ENCODE results near the gene TLE2.
A peak's percentile ranks its signal among the peaks of the same experiment; 100 is the strongest.

Gene TLE2

GRCh38 chr19:2978772-2979171, 50.3 kb downstream of the TLE2 start:
- no peaks in the 10 kb centered on the region for H3K36me3 ChIP-seq (ENCODE audit: control insufficient read depth, insufficient read depth, low read length)
- H3K27ac ChIP-seq (ENCODE audit: low read depth, low read length) = no peak overlapping the region
- peaks cover 89% of the 10 kb centered on the region for H3K27me3 ChIP-seq (ENCODE audit: control insufficient read depth, insufficient read depth, low read length)
- no peaks in the 10 kb centered on the region for H3K9me3 ChIP-seq (ENCODE audit: control insufficient read depth, insufficient read depth, low read depth, low read length)
- H3K9ac ChIP-seq (ENCODE audit: low read length) = no peak overlapping the region
- peaks cover 25% of the 10 kb centered on the region for H3K4me1 ChIP-seq (ENCODE audit: control insufficient read depth, insufficient read depth, low read length)
- H3K4me3 ChIP-seq (ENCODE audit: low read depth, low read length) = no peak overlapping the region

DNA sequence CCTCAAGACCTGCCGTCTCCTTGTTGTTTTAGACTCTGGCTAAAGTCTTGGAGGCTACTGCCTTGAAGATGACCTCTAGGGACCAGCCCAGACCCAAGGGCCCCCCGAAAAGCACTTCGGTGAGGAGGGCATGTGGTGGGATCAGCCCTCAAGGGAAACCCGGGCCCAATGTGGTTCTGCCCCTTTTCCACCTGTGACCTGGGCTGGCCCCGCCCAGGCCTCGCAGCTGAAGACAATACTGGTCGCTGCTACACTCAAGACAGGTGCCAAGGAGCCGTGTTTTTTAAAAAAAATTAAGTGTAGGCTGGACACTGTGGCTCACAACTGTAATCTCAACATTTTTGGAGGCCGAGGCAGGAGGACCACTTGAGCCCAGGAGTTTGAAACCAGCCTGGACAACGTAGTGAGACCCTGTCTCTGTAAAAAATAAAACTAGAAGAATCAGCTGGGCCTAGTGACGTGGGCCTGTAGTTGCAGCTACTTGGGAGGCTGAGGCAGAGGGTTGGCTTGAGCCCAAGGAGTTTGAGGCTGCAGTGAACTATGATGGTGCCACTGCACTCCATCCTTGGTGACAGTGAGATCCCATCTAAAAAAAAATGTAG, 50.8 kb downstream of the TLE2 start:
- Histone ChIP-seq H3K4me3 (ENCODE audit: low read depth, low read length) (no peak overlapping the region), H3K27me3 (ENCODE audit: control insufficient read depth, insufficient read depth, low read length) (peaks cover 89% of the 10 kb centered on the region), H3K27ac (ENCODE audit: low read depth, low read length) (no peak overlapping the region), H3K36me3 (ENCODE audit: control insufficient read depth, insufficient read depth, low read length) (no peaks in the 10 kb centered on the region), H3K9ac (ENCODE audit: low read length) (no peak overlapping the region), H3K9me3 (ENCODE audit: control insufficient read depth, insufficient read depth, low read depth, low read length) (no peaks in the 10 kb centered on the region), H3K4me1 (ENCODE audit: control insufficient read depth, insufficient read depth, low read length) (peaks cover 24% of the 10 kb centered on the region)

DNA sequence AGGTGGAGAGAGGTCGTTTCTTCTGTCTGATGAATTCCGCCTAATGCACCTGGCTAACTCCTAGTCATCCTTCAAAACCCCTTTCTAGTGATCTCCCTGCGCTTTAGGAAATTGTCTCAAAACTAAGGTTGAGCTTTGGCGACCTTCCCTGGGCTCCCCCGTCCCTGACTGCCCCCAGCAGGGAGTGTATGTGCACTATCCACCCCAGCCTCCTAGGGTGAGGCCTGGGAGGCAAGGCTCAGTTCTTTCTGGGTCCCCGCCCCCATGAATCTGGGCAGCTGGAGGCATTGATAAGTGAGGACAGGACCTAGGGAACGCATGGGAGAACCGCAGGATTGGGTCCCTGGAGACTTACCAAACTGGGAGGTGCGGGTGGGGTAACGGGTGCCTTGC, 51.3 kb downstream of the TLE2 start:
- peaks cover 19% of the 10 kb centered on the region for H3K4me1 ChIP-seq (ENCODE audit: control insufficient read depth, insufficient read depth, low read length)
- no peaks in the 10 kb centered on the region for H3K9me3 ChIP-seq (ENCODE audit: control insufficient read depth, insufficient read depth, low read depth, low read length)
- H3K27me3 ChIP-seq (ENCODE audit: control insufficient read depth, insufficient read depth, low read length) = peaks cover 87% of the 10 kb centered on the region
- H3K9ac ChIP-seq (ENCODE audit: low read length) = no peak overlapping the region
- peak overlapping the region; percentile 48 for H3K4me3 ChIP-seq (ENCODE audit: low read depth, low read length)
- H3K27ac ChIP-seq (ENCODE audit: low read depth, low read length) = no peak overlapping the region
- H3K36me3 ChIP-seq (ENCODE audit: control insufficient read depth, insufficient read depth, low read length) = no peaks in the 10 kb centered on the region

DNA sequence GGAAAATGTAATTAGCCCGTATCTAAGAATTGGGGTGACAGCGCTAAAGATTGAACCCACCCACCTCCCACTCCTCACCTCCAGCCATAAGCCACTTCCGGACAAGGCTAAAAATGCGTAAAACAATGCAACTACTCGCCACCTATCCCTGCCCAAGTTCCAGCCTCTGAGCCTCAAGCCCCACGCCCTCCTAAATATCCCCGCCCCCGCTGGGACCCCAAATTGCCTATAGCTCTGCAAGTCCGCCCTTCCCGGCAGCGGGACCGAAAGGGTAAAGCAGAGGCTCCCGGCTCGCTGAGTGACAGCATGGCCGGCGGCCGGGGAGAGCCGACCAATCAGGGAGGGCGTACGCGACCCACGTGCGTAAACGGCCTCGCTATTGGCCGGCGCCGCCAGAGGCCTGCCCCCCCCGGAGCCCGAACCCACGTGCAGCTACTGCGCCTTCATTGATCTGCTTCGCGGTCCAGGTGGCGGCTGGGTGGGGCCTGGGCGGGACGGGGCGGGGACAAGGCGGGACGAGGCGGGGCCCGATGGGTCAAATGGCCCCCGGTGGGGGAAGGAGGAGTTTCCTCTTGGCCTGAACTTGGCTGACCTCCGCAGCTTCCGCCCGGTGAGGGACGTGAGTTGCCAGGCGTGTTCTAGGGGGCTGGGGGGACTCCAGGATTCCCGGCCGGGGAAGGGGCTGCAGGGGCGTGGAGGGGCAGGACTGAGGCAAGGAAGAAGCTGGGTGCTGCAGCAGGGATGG, 51.9 kb downstream of the TLE2 start, which contains the start of gene TLE6:
TLE6 (plus strand) TSS at position 564 of the 745 bp plus-strand sequence. CDS start 670 bp downstream, outside the sequence.
- H3K27ac ChIP-seq (ENCODE audit: low read depth, low read length) = no peak within 1 kb of the TSS
- peaks cover 81% of the 10 kb centered on the region for H3K27me3 ChIP-seq (ENCODE audit: control insufficient read depth, insufficient read depth, low read length)
- no peaks in the 10 kb centered on the region for H3K36me3 ChIP-seq (ENCODE audit: control insufficient read depth, insufficient read depth, low read length)
- H3K9me3 ChIP-seq (ENCODE audit: control insufficient read depth, insufficient read depth, low read depth, low read length) = no peaks in the 10 kb centered on the region
- peaks cover 15% of the 10 kb centered on the region for H3K4me1 ChIP-seq (ENCODE audit: control insufficient read depth, insufficient read depth, low read length)
- H3K4me3 ChIP-seq (ENCODE audit: low read depth, low read length) = peak within 1 kb of the TSS; percentile 62
- no peak within 1 kb of the TSS for H3K9ac ChIP-seq (ENCODE audit: low read length)

DNA sequence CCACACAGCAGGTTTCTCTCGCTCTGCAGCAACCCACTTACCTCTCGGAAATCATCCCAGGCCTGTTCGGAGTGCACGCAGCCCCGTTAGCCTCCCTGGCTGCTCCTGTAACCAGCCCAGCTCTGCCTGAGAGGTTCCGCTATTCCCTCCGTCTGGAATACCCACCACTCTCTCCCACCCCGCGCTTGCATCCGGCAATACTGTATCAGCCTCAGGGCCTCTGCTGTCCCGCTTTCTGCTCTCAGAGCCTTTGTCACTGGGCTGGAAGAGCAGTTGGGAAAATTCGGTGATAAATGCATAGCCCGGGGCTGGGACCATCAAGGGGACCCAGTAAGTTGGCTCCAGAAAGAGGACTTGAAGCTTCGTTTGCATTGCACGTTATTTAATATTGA, 52.5 kb downstream of the TLE2 start:
- H3K9me3 ChIP-seq (ENCODE audit: control insufficient read depth, insufficient read depth, low read depth, low read length) = no peaks in the 10 kb centered on the region
- H3K36me3 ChIP-seq (ENCODE audit: control insufficient read depth, insufficient read depth, low read length) = no peaks in the 10 kb centered on the region
- peaks cover 76% of the 10 kb centered on the region for H3K27me3 ChIP-seq (ENCODE audit: control insufficient read depth, insufficient read depth, low read length)
- H3K4me3 ChIP-seq (ENCODE audit: low read depth, low read length) = peak overlapping the region; percentile 62
- no peak overlapping the region for H3K27ac ChIP-seq (ENCODE audit: low read depth, low read length)
- peaks cover 15% of the 10 kb centered on the region for H3K4me1 ChIP-seq (ENCODE audit: control insufficient read depth, insufficient read depth, low read length)
- no peak overlapping the region for H3K9ac ChIP-seq (ENCODE audit: low read length)

DNA sequence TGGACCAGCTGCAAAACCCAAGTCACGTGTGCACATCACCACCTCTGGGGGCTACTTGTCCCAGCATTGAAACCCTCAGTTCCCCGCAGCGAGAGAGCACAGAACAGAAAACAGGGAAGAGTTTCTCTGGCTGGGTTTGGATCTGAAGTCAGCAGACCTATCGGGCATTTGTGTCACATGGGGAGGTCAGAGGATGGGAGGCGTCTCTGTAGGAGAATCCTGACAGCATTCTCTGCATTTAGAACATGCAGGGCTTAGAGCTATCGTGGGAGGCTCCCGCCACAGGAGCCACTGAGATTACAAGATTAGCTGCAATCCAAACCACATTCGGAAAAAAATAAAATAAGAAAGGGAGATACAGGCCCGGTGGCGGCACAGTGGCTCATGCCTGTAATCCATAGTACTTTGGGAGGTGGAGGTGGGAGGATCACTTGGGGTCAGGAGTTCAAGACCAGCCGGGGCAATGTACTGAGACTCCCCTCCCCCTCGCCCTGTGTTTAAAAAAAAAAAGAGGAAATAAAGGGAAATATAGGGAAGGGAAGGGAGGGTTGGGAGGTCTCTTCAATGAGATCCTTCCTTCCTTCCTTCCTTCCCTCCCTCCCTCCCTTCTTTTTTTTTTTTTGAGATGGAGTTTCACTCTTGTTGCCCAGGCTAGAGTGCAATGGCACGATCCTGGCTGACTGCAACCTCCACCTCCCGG, 54.6 kb downstream of the TLE2 start:
- H3K27ac ChIP-seq (ENCODE audit: low read depth, low read length) = no peak overlapping the region
- H3K9me3 ChIP-seq (ENCODE audit: control insufficient read depth, insufficient read depth, low read depth, low read length) = no peaks in the 10 kb centered on the region
- H3K4me3 ChIP-seq (ENCODE audit: low read depth, low read length) = no peak overlapping the region
- H3K4me1 ChIP-seq (ENCODE audit: control insufficient read depth, insufficient read depth, low read length) = peaks cover 15% of the 10 kb centered on the region
- H3K36me3 ChIP-seq (ENCODE audit: control insufficient read depth, insufficient read depth, low read length) = no peaks in the 10 kb centered on the region
- H3K27me3 ChIP-seq (ENCODE audit: control insufficient read depth, insufficient read depth, low read length) = peaks cover 61% of the 10 kb centered on the region
- H3K9ac ChIP-seq (ENCODE audit: low read length) = no peak overlapping the region

- no peaks in the 10 kb centered on the region for H3K36me3 ChIP-seq (ENCODE audit: control insufficient read depth, insufficient read depth, low read length)
- no peak overlapping the region for H3K4me3 ChIP-seq (ENCODE audit: low read depth, low read length)
- H3K27ac ChIP-seq (ENCODE audit: low read depth, low read length) = no peak overlapping the region
- H3K27me3 ChIP-seq (ENCODE audit: control insufficient read depth, insufficient read depth, low read length) = peaks cover 50% of the 10 kb centered on the region
- peaks cover 15% of the 10 kb centered on the region for H3K4me1 ChIP-seq (ENCODE audit: control insufficient read depth, insufficient read depth, low read length)
- H3K9me3 ChIP-seq (ENCODE audit: control insufficient read depth, insufficient read depth, low read depth, low read length) = no peaks in the 10 kb centered on the region
- H3K9ac ChIP-seq (ENCODE audit: low read length) = no peak overlapping the region
These were observed 55.9 kb downstream of the TLE2 start for GRCh38 chr19:2973229-2973628.

- Histone ChIP-seq H3K9me3 (ENCODE audit: control insufficient read depth, insufficient read depth, low read depth, low read length) (no peaks in the 10 kb centered on the region), H3K36me3 (ENCODE audit: control insufficient read depth, insufficient read depth, low read length) (no peaks in the 10 kb centered on the region), H3K4me1 (ENCODE audit: control insufficient read depth, insufficient read depth, low read length) (no peaks in the 10 kb centered on the region; the same call in 1 of the 2 replicates), H3K4me3 (ENCODE audit: low read depth, low read length) (no peak overlapping the region), H3K27ac (ENCODE audit: low read depth, low read length) (no peak overlapping the region), H3K9ac (ENCODE audit: low read length) (no peak overlapping the region), H3K27me3 (ENCODE audit: control insufficient read depth, insufficient read depth, low read length) (peaks cover 25% of the 10 kb centered on the region)
These were observed 58.8 kb downstream of the TLE2 start for GRCh38 chr19:2970201-2970835.

- no peaks in the 10 kb centered on the region for H3K9me3 ChIP-seq (ENCODE audit: control insufficient read depth, insufficient read depth, low read depth, low read length)
- H3K4me3 ChIP-seq (ENCODE audit: low read depth, low read length) = no peak overlapping the region
- H3K4me1 ChIP-seq (ENCODE audit: control insufficient read depth, insufficient read depth, low read length) = no peaks in the 10 kb centered on the region; the same call in 1 of the 2 replicates
- no peak overlapping the region for H3K27ac ChIP-seq (ENCODE audit: low read depth, low read length)
- H3K9ac ChIP-seq (ENCODE audit: low read length) = no peak overlapping the region
- no peaks in the 10 kb centered on the region for H3K36me3 ChIP-seq (ENCODE audit: control insufficient read depth, insufficient read depth, low read length)
- peaks cover 13% of the 10 kb centered on the region; the same call in 1 of the 2 replicates for H3K27me3 ChIP-seq (ENCODE audit: control insufficient read depth, insufficient read depth, low read length)
These were observed 60.0 kb downstream of the TLE2 start for GRCh38 chr19:2969104-2969504.

DNA sequence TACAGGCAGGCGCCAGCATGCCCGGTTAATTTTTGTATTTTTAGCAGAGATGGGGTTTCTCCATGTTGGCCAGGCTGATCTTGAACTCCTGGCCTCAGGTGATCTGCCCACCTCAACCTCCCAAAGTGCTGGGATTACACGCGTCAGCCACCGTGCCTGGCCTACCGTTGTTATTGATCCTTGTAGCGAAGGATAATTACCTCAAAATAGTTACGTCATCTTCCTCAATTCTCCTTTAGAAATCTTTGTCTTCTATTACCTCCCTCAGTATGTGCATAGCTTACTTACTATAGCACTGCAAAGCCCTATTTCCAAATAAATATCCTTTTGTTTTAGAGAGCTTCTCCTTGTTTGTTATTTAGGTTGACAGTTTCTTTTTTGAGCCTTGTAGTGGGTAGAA, 61.1 kb downstream of the TLE2 start:
- H3K27ac ChIP-seq (ENCODE audit: low read depth, low read length) = no peak overlapping the region
- no peaks in the 10 kb centered on the region for H3K9me3 ChIP-seq (ENCODE audit: control insufficient read depth, insufficient read depth, low read depth, low read length)
- no peak overlapping the region for H3K4me3 ChIP-seq (ENCODE audit: low read depth, low read length)
- no peaks in the 10 kb centered on the region; the same call in 1 of the 2 replicates for H3K4me1 ChIP-seq (ENCODE audit: control insufficient read depth, insufficient read depth, low read length)
- H3K27me3 ChIP-seq (ENCODE audit: control insufficient read depth, insufficient read depth, low read length) = peaks cover 5% of the 10 kb centered on the region; the same call in 1 of the 2 replicates
- H3K36me3 ChIP-seq (ENCODE audit: control insufficient read depth, insufficient read depth, low read length) = no peaks in the 10 kb centered on the region
- H3K9ac ChIP-seq (ENCODE audit: low read length) = no peak overlapping the region
